Melanocyte of skin (primary cell): ENCODE data around the gene MLST8. TPM values are rescaled to one million over a fixed set of nuclear protein-coding genes. Genes with fewer than 3 reads are reported as not detected.

Experiments
- total RNA-seq, 2 donors: library from RNA; depleted of rRNA; stranded (reverse); fragments of >200 nt; gene quantifications; 2 replicates each; pipeline ENCODE4 v1.2.3, GENCODE V29; 2012

Gene MLST8, protein sequence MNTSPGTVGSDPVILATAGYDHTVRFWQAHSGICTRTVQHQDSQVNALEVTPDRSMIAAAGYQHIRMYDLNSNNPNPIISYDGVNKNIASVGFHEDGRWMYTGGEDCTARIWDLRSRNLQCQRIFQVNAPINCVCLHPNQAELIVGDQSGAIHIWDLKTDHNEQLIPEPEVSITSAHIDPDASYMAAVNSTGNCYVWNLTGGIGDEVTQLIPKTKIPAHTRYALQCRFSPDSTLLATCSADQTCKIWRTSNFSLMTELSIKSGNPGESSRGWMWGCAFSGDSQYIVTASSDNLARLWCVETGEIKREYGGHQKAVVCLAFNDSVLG
- 10 to 100 TPM; 28.6 to 47.6 TPM for total RNA-seq

DNA sequence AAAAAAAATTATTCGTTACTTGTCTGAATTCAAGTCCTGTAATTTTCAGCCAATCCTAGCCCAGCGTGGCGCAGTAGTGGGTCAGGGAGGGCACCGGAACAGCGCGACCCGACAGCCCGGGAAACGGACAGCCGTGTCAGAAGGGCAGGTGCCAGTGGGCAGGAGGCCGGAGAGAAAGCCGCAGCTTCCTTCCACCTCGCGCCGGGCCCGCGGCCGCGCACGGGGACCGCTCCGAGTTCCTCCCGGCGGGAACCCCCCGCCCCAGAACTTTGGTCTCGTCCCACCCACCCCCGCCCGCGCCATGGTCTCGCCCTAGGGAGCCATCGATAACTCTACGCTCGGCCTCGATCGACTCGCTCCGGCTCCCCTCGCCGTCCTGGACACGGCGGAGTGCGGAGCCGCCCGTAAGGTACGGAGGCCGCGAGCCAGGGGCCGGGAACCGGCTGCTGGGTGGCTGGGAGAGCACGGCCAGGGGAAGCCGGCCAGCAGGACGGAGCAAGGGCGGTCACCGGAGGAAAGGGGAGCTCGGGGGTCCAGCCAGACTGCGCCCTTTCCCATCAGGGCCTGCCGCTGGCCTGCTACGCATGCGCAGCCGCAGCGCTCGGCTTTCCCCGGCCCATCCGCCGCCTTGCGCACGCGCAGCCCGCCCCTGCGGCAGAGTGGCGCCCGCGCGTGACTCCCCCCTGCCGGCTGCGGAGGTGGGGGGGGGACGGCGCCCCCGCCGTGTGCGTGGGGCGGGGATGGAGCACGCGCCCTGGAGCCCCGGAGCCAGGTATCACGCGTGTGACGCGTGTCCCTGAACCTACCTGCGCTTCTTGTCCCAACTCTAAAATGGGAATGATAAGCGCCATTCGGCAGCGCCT is at the start of gene MLST8:
MLST8 (plus strand) TSS at position 351 of the 863 bp plus-strand sequence. CDS start 632 bp downstream, outside the sequence.

DNA sequence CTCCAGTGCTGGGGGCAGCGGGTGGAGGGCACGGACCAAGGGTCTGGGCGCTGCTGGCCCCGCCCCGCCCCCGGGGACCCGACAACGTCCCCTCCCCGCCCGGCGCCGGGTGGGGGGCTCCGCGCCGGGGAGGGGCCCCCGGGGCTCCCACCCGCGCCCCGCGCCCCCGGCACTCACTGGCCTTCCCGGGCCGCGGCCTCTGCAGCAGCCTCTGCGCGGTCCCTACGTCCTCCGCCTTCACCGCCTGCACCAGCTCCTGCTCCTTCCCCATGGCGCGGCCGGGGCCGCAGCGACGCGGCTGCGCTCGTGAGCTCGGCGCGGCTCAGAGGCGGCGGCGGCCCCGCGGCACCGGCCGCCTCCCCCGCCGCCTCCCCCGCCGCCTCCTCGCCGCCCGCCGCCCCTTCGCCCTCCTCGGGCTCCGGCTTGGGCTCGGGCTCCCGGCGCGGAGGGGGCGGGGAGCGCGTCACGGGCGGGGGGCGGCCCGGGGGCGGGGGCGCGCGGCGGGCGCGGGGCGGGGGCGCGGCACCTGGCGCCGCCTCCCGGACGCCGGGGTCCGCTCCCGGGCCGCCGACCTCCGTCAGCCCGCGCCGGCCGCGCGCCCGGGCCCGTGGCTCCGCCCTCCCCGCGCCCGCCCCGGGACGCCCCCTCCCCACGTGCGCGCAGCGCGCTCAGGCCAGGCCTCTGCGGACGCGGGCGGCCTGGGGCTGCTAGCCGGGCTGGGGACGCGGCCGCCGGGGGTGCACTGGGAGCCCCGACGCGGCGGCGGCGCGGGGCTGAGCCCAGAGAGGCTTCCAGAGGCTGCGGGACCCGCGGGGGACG is 8.9 kb upstream of the MLST8 start, which contains the start of gene CASKIN1:
CASKIN1 (minus strand) TSS at position 444 of the 819 bp plus-strand sequence; CDS start at position 271, 173 bp downstream.

DNA sequence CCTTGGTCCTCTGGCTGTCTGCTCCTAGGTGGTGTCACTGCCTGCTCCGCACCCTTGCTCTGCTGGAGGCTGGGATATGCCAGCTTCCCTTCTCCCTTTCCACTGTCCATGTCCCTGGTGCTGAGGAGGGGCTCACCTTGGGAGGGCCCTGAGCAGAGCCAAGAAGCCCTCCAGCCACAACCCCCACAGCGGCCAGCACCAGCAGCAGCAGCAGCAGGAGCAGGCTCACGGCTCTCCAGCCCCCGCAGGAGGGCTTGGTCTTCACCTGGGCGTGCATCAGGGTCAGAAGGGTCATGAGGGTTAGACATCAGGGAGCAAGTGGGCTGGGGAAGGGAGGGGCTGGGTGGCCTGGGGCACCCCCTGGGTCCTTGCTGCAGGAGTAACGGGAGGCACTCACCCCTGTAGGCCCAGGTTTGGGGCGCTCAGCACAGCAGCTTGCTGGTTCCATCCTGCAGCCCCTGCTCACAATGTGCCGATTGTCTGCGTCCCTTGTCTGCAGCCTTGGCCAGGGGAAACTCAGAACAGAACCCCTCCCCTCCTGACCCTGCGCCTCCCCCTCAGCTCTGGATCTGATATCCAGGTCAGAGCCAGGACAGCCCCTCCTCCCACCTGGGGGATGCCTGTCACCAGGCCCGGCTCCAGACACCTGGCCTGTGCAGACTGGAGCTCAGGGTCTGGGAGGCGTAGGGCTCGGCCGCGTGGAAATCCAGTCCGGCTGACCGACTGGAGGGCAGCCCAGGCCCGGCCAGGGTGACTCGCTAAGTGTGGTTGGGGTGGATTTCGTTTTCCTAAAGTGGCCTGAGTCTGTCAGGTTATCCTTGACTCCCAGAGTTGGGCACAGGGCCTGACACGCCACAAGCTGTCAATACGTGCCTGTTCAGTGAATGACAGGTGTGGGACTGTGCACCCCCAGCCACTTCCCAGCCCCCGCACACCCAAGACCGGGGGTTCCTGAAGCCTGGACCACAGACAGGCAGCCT is 5.4 kb downstream of the MLST8 start, which contains the start of gene BRICD5:
BRICD5 (minus strand) TSS at position 478 of the 980 bp plus-strand sequence; CDS start at position 448, 30 bp downstream.

DNA sequence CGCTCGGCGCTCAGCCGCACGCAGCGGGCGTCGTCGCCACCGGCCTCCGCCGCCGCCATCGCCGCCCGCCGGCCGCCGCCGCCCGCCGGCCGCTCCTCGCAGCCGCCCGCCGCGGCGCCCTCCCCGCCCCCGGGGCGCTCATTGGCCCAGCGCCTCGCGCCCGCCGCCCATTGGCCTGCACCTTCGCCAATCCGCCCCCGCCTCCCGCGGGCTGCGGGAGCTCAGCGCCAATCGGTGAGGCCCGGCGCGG is 9.4 kb downstream of the MLST8 start, which contains the start of gene PGP:
PGP (minus strand) TSS at position 122 of the 250 bp plus-strand sequence; CDS start at position 59, 63 bp downstream.

DNA sequence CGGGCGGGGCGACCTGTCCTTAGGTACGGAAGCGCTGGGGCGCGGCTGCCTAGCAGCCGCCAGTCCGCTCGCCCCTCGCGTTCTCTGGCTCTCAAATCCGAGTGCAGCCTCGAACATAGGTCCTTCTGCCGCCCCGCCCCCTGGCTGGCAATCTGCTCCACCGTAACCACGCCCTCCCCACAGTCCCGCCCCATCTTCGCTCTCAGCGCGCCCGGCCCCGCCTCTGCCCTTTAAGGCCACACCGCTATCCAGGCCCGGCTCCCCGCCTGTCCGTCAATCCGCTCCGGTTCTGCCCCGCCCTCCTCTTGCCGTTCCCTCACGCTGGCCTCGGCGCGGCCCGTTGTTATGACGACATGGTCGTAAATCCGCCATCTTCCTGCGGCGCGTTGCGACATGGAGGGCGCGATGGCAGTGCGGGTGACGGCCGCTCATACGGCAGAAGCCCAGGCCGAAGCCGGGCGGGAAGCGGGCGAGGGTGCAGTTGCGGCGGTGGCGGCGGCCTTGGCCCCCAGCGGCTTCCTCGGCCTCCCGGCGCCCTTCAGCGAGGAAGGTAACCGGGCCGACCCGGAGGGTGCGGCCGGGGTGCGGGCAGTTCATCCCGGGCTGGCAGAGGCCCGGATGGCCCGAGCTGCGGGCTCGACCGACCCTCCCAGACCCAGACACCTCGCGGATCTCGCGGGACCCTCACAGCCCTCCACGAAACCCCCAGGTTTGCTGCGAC is 18.1 kb downstream of the MLST8 start, which contains the start of gene E4F1:
E4F1 (plus strand) TSS at position 371 of the 721 bp plus-strand sequence; CDS start at position 394, 23 bp downstream.

DNA sequence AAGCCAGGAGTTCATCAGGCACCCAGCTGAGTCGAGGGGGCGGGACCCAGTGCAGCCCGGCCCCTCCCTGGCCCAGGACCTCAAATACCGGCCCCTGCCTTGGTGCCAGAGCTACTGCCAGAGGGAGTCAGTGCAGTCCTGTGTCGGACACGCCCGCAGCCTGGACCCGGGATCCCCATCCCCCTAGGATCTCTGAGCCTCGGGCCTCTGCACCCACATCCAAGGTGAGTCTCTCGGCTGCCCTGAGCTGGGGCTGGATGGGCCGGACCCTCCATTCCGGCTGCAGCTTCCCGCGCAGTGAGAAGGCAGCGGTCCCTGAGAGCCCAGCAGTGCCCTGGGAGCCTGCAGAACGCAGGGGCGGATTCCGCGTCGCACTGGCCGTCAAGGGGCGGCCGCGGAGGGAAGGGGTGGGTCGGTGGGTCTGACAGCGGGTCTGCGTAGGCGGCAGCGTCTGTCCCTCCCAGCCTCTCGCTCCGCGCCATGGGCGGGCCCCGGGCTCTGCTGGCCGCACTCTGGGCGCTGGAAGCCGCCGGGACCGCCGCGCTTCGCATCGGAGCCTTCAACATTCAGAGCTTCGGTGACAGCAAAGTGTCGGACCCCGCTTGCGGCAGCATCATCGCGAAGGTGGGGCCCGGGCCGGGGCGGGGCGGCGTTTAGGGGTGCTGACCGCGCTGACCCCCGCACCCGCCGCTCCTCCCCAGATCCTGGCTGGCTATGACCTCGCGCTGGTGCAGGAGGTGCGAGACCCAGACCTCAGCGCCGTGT is 31.3 kb downstream of the MLST8 start, which contains the start of gene DNASE1L2:
DNASE1L2 (plus strand) TSS at position 108 of the 765 bp plus-strand sequence; CDS start at position 481, 373 bp downstream.

DNA sequence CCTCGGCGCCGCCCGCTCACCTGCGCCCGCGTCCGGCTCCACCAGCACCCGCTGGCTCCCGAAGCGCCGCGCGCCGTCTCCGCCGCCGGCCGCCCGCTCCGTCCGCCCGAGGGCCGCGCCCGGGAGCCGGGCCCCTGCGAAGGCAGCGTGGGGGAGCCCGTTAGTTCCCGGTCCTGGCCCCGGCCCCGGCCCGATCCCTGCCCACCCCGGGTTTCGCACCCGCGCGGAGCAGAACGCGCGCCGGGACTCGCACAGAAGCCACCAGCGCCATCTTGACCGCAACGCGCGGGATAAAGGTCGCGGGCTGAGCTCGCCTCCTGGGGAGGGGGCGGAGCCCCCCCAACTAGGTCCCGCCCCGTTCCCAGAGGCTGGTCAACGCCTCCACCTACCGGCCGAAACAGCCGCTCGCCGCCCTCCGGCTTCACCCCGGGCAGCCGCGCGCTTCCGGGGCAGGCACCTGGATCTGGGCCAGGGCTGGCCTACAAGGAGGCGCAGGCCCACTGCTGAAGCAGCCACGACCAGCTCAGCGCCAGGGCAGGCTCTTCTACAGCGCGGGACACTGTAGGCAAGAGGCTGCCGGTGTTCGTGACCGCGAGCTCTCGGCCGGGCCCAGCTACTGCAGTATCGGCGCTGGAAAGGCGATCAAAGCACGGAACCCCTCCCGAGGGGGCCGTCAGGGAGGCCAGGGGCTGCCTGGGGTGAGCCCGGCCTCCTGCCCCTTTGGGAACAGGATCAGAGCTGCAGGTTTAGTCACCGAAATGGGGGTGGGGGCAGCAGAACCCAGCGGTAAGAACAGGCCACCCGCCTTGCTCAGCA is 46.2 kb downstream of the MLST8 start, which contains the start of gene ECI1:
ECI1 (minus strand) TSS at position 292 of the 816 bp plus-strand sequence; CDS start at position 271, 21 bp downstream.

Other genes with a start within 250 kb of the MLST8 start
- 100 to 1,000 TPM; 131 to 144 TPM for gene NDUFB10, start 245.9 kb upstream of the MLST8 start, total RNA-seq
- gene RPS2, start 240.6 kb upstream of the MLST8 start, total RNA-seq = 1,000 to 10,000 TPM in 1 of 2 donors, 100 to 1,000 TPM in 1; 727 to 1,558 TPM
- gene RNF151, start 238.6 kb upstream of the MLST8 start, total RNA-seq = not detected
- gene TBL3, start 233.4 kb upstream of the MLST8 start, total RNA-seq = 10 to 100 TPM; 27.5 to 45.0 TPM
- under 1 TPM in 1 of 2 donors, not detected in 1; 0.34 TPM for gene NOXO1, start 224.0 kb upstream of the MLST8 start, total RNA-seq
- 10 to 100 TPM in 1 of 2 donors, 1 to 10 TPM in 1; 9.6 to 13.3 TPM for gene GFER, start 221.3 kb upstream of the MLST8 start, total RNA-seq
- under 1 TPM in 1 of 2 donors, not detected in 1; 0.69 TPM for gene SYNGR3, start 215.5 kb upstream of the MLST8 start, total RNA-seq
- 10 to 100 TPM; 26.6 to 29.6 TPM for gene ZNF598, start 195.6 kb upstream of the MLST8 start, total RNA-seq
- under 1 TPM in 1 of 2 donors, not detected in 1; 0.33 TPM for gene NPW, start 185.7 kb upstream of the MLST8 start, total RNA-seq
- 1 to 10 TPM; 4.1 to 9.7 TPM for gene NHERF2, start 178.6 kb upstream of the MLST8 start, total RNA-seq
- 10 to 100 TPM; 20.0 to 45.3 TPM for gene NTHL1, start 157.6 kb upstream of the MLST8 start, total RNA-seq
- gene TSC2, start 157.5 kb upstream of the MLST8 start, total RNA-seq = 10 to 100 TPM; 35.6 to 41.6 TPM
- 10 to 100 TPM; 82.6 to 94.6 TPM for gene PKD1, start 69.6 kb upstream of the MLST8 start, total RNA-seq
- gene RAB26, start 56.8 kb upstream of the MLST8 start, total RNA-seq = under 1 TPM; 0.33 to 0.69 TPM
- gene TRAF7, start 49.7 kb upstream of the MLST8 start, total RNA-seq = 10 to 100 TPM; 44.4 to 53.9 TPM
- gene CASKIN1, start 8.8 kb upstream of the MLST8 start, total RNA-seq = 1 to 10 TPM in 1 of 2 donors, under 1 TPM in 1; 0.34 to 1.7 TPM
- 1 to 10 TPM; 1.3 to 2.1 TPM for gene BRICD5, start 5.4 kb downstream of the MLST8 start, total RNA-seq
- 10 to 100 TPM; 28.9 to 40.6 TPM for gene PGP, start 9.4 kb downstream of the MLST8 start, total RNA-seq
- 10 to 100 TPM; 23.4 to 29.6 TPM for gene E4F1, start 18.1 kb downstream of the MLST8 start, total RNA-seq
- gene DNASE1L2, start 31.0 kb downstream of the MLST8 start, total RNA-seq = under 1 TPM; under 0.01 to 0.69 TPM
- gene ECI1, start 46.1 kb downstream of the MLST8 start, total RNA-seq = 10 to 100 TPM; 23.4 to 27.3 TPM
- gene RNPS1, start 62.7 kb downstream of the MLST8 start, total RNA-seq = 100 to 1,000 TPM in 1 of 2 donors, 10 to 100 TPM in 1; 96.0 to 155 TPM
- gene ABCA3, start 135.3 kb downstream of the MLST8 start, total RNA-seq = under 1 TPM; under 0.01 to 0.69 TPM
- 10 to 100 TPM; 18.2 to 44.3 TPM for gene CCNF, start 224.0 kb downstream of the MLST8 start, total RNA-seq